Measurements from ENCODE around the gene CD22. TPM values are rescaled to one million over a fixed set of nuclear protein-coding genes. Genes with fewer than 3 reads are reported as not detected.

CD22 gene
- total RNA-seq, 1 experiment from 2014 or later: not detected

GRCh38 chr19:35284153-35285094 is 44.6 kb upstream of the CD22 start:
- H2AFZ ChIP-seq (ENCODE audit: low read length): peak overlapping the region; percentile 59
- peaks cover 11 to 24% of the 10 kb centered on the region in 2 experiments for H3K4me1 Mint-ChIP-seq
- no peaks in the 10 kb centered on the region for H3K9me3 ChIP-seq (ENCODE audit: control insufficient read depth, low read depth, low read length)

More at GRCh38 chr19:35284153-35285094, 44.6 kb upstream of the CD22 start:
- WGBS (ENCODE audit: extremely low coverage, insufficient read length, low lambda C conversion rate): no CpG with 5 or more reads among the region's 17 CpGs
- no peak overlapping the region for H4K5ac ChIP-seq (ENCODE audit: insufficient read length, low read depth, low read length)
- no peak overlapping the region for H2BK20ac ChIP-seq (ENCODE audit: low read depth, low read length, poor library complexity, severe bottlenecking)
- H3K14ac ChIP-seq (ENCODE audit: insufficient read depth, low read length): peak overlapping the region; percentile 63; the same call in 1 of the 2 replicates
- H3K4me2 ChIP-seq (ENCODE audit: insufficient read depth, insufficient read length, low read length): peak overlapping the region; percentile 35
- H4K91ac ChIP-seq (ENCODE audit: insufficient read length, low read depth, low read length): no peak overlapping the region
- peaks cover 20% of the 10 kb centered on the region for H3K27me3 Mint-ChIP-seq (ENCODE audit: low read depth)
- no peak overlapping the region for H3K27ac ChIP-seq (ENCODE audit: insufficient read length, low read depth, low read length)
- no peaks in the 10 kb centered on the region for H3K27me3 ChIP-seq (ENCODE audit: insufficient read depth, low read length)
- no peak overlapping the region for H3K23ac ChIP-seq (ENCODE audit: insufficient read length, low read depth, low read length)
- DNase-seq: no peak
- peak overlapping the region in 1 of 2 experiments; percentile 7; a peak in 1 of 5 replicates for H3K4me3 Mint-ChIP-seq
- H3K9ac ChIP-seq (ENCODE audit: extremely low read depth, insufficient read length, low read length): no peak overlapping the region
- no peak overlapping the region for H3T11ph ChIP-seq (ENCODE audit: low read length)
- peak overlapping the region; percentile 82 for H4K8ac ChIP-seq (replicated peaks; ENCODE audit: insufficient read length, low read depth, low read length)
- H3K79me2 ChIP-seq (ENCODE audit: insufficient read depth, low read length): no peaks in the 10 kb centered on the region
- H2BK120ac ChIP-seq (ENCODE audit: low read depth, low read length, poor library complexity, severe bottlenecking): no peak overlapping the region
- no peaks in the 10 kb centered on the region for H3K79me1 ChIP-seq (ENCODE audit: insufficient read depth, low read depth, low read length, poor library complexity, severe bottlenecking)
- no peak overlapping the region for H2BK5ac ChIP-seq (ENCODE audit: insufficient read length, low read length)
- no peaks in the 10 kb centered on the region for H3K9me3 Mint-ChIP-seq
- no peaks in the 10 kb centered on the region for H4K20me1 ChIP-seq (ENCODE audit: control insufficient read depth, insufficient read depth, insufficient read length)
- H2BK15ac ChIP-seq (ENCODE audit: low read depth, low read length): peak overlapping the region; percentile 59; the same call in 1 of the 2 replicates
- no peak overlapping the region for H2BK12ac ChIP-seq (ENCODE audit: insufficient read length, low read depth, low read length)
- H3K23me2 ChIP-seq (ENCODE audit: insufficient read length, low read depth, low read length, poor library complexity, severe bottlenecking): peaks cover 6% of the 10 kb centered on the region
- peak overlapping the region; percentile 57 for H3K18ac ChIP-seq (ENCODE audit: insufficient read length, low read depth, low read length)
- TF ChIP-seq CTCF (conservative IDR thresholded peaks at IDR 0.05): no peak
- H3K36me3 Mint-ChIP-seq (ENCODE audit: insufficient read depth in 1 of 3, low read depth in 3 of 3): peaks cover 0 to 1% (median 0%) of the 10 kb centered on the region in 3 experiments; a peak in 1 of 7 replicates
- no peak overlapping the region; a peak in 1 of 7 replicates for H3K27ac Mint-ChIP-seq
- H2AK5ac ChIP-seq (ENCODE audit: insufficient read length, low read length): no peak overlapping the region
- H3K4me1 ChIP-seq (ENCODE audit: insufficient read depth, low read length): no peaks in the 10 kb centered on the region; the same call in 1 of the 2 replicates
- H3K4ac ChIP-seq (ENCODE audit: low read depth, low read length): no peak overlapping the region
- no peak overlapping the region for H3K56ac ChIP-seq (ENCODE audit: insufficient read length, low read depth, low read length)

All from H9 (cell line).